ENCODE results near the gene PBX3. TPM values are rescaled to one million over a fixed set of nuclear protein-coding genes. Genes with fewer than 3 reads are reported as not detected.

Gene PBX3
- polyA plus RNA-seq, 10 donors: 11.5 to 15.9 (median 12.8) TPM

DNA sequence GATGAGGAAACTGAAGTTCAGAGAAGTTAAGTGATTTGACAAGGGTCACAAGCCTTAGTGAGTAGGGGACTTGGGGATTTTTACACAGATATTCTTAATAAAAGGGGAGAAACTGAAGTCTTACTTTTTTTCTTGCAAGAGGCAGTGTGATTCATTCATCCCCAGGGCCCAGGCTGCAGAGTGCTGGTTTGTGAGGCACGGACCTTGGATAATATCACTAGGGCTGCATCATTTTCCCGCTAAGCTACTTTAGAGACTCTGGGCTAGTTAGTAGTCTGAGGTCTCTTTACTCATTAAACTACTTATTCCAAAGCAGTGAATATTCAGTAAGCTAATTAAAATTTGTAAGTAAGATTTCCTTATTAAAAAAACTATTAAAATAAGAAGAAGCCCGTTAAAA, 195.0 kb downstream of the PBX3 start:
- no peak for DNase-seq

DNA sequence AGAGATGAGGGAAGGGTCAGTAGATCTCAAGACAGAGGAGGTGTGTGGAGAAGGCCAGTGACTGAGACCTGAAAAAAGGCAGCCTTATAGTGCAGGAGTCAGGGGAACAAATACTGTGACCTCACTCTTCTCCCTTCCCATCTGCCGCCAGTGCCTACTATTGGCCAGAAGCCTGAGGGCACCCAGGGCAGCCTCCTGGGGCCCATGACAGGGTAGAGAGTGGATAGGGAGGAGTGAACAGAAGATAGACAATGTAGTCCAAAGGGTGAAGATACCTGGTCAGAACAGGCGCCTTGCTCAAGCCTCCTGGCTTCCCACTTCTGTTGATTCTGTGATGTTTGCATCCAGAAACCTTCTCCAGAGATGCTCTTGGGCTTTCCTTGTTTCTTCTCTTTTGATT, 196.7 kb downstream of the PBX3 start:
- DNase-seq: no peak

DNA sequence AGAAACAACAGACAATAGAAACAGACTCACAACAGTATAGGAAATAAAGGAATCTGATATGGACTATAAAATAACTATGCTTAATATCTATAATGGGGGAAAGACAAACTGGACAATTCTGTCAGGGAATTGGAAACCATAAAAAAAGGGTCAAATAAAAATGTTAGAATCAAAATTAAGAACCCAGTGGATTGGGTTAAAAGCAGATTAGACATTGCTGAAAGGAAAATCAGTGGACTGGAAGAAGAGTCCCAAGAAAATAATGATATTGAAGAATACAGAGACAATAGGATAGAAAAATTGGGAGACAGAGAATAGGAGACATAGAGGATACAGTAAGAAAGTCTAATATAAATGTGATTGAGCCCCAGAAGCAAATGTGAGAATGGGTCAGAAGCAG, 199.2 kb downstream of the PBX3 start:
- DNase-seq: no peak

DNA sequence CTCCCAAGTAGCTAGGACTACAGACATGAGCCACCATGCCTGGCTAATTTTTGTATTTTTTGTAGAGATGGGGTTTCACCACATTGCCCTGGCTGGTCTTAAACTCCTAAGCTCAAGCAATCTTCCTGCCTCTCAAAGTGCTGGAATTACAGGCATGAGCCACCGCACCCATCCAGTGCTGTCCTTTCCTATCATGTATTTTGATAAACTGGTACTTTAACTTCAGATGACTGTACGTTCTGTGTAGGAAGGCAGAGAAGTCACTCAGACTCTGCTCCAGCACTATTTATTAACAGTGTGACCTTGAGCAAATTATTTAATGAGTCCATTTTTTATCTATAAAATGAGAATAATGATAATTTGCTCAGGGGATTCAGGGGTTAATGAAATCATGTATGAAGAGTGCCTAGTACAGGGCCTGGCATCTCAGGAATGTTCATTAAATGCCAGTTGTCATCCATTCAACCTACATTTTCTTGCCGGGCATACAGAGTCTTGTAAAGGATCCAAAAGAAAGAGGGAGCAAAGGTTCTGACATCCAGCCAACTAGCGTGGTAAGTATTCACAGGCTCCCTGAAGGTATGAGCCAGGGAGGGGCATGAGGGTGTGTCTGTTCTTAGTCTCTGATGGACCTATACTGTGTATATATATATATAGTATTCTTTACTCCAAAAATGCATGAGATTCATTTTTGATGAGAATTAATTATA, 201.9 kb downstream of the PBX3 start:
- no peak for DNase-seq

DNA sequence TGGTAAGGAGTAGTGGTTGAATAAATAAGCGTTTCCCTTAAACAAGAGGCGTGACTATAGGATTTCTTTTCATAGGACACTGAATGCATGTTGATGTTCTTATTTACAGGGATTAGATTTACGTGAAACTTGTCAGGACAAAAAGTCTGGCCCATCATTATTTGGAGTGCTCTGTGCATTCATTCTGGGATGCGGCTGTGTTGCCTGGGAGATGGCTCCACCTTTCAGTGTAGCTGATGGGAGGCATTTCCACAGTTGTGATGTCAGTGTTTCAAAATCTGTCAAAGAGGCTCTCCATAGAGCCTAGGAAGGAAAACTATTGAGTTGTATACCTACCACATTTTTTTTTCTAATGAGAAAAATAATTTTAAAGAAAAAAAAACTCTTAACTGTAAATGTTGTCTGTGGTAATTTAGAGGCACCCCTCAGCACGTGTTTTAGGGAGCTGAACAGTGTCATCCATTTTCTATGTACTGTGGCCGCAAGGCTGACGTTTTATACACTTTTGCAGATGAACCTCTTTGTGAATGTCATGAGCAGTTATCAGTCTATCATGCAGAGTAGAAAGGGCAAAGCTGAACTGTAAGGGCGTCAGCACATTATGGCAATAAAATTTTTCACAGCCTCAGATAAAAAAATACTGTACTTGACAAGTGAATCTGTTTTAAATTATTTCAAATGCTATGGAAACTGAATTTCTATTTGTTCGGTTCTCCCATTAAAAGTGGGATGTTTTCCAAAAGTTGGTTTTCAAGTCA, 202.7 kb downstream of the PBX3 start:
- DNase-seq: no peak

DNA sequence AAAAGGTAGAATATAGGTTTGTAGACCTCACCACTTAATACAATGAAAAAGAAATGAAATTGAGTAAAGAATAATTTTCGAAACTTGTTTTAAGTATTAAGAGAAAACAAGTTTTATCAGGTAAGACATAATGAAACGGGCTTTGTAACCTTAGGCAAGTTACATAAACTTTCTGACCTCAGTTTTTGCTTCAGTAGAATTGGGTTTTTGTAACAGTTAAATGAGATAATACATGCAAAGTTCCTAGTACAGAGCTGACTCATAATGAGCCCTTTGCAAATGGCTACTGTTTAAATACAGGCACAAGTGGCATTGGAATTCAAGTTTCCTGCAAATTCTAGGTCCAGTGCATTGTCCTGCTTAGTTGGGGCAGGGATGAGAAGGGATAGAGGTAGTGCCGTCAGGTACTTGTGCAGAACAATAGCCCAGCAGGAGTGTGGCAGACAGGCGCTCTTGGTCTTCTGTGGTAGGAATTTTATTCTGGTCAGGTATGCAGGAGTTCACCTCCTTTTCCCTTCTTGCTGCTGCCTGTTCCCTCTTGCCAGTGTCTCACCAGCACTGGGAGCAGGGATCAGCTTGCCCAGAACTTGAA, 203.8 kb downstream of the PBX3 start:
- no peak for DNase-seq

DNA sequence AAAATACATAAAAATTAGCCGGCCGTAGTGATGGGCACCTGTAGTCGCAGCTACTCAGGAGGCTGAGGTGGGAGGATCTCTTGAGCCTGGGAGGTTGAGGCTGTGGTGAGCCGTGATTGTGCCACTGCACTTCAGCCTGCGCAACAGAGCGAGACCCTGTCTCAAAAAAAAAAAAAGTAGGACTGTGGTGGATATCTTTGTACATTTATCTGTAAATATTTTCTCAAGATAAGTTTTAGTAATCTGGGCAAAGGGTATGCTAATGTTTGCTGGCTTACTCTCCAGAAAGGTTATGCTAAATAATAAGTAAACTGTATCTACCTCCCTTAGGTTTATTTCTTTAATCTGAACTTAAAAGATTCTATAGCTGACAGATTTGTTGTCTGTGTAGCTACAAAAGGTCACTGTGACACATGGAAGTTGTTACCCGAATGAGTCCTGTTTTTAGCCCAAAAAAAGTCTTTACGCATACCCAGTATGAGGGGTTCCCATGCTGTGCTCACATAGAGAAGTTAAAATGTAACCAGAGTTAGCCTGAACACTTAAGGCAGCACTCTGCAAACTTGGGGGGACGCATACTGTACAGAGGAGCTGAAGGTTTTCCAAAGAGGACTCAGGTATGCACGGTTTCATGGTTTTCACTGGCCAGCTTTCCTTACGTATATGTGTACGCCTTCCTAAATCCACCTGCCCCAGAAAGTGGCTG, 206.3 kb downstream of the PBX3 start:
- DNase-seq: no peak

DNA sequence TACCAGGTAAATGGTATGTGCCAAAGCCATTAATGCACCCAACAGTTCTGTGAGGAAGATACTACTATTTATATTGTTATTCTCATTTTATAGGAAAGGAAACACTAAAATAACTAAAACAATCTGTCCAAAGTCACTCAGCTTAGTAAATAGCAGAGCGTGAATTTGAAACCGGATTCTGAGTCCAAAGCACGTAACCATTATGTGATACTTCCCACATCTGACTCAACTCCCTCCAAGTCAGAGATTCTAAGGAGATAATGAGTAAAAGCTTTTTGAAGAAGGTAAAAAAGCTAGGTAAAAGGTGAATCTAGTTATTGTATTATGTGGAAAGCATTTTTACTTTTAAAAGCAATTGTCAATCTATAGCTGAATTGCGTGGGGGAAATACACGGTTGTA, 208.9 kb downstream of the PBX3 start:
- no peak for DNase-seq

DNA sequence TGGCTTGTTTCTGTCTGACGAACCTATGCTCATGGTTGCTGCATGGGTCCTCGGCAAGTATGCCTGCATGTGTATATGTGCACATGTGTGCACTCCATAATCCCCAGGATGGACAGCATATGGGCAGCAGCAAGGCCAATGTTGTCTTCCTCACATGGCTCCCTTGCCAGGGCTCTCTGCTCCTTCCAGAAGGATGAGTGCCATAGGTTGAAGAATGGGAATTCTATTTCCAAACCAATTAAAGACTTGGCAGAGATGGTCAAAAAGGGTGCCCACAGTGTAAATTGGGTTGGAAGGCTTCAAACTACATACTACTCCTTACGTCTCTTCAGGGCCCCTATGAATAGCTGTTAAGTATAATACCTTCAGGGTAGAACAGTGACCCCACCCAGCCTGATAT, 212.1 kb downstream of the PBX3 start:
- DNase-seq: no peak

DNA sequence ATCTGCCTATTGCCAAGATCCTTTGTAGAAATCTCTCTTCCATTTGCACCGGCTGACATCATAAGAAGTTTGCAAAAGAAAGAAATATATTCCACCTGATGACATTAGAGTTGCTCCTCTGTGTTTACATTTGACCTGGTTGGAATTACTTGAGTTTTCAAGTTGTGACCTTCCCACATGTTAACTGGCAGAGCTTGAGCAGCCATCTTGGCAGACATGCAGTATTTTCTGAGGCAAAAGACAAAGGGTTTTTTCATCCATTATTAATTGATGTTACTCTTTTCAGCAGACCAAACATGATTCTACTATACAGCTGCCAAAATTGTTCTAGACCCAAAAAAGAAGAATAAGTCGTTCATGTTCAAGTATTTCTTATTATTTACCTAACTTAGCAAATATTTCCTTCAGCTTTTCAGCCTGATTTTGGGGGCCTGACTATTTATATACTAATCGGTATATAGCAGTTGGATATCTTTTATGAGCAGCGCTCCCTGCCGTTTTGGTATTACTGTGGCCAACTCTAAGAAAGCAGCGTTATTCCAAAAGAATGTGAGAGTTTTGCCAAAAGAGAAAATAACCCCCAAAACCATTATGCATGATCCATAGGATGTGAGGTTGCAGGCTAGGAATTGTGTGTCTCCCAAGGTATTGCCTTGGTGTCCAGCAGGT, 212.9 kb downstream of the PBX3 start:
- DNase-seq: peak in 2 of 3 donors; percentile 26 to 36

DNA sequence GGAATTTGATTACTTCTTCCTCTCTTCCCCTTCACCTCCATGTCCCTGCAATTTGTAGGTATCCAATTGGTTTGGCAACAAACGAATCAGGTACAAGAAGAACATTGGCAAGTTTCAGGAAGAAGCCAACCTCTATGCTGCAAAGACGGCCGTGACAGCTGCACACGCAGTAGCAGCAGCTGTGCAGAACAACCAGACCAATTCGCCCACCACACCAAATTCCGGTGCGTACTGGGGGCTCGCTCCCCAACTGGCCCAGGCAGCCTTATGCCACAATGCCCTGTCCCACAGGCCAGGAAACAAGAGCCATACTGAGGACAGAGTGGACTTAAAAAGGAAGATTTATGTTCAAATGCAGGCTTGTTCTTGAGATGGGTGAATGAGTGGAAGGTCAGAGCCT, 213.5 kb downstream of the PBX3 start:
- peak in 2 of 3 donors; percentile 16 to 52 for DNase-seq

DNA sequence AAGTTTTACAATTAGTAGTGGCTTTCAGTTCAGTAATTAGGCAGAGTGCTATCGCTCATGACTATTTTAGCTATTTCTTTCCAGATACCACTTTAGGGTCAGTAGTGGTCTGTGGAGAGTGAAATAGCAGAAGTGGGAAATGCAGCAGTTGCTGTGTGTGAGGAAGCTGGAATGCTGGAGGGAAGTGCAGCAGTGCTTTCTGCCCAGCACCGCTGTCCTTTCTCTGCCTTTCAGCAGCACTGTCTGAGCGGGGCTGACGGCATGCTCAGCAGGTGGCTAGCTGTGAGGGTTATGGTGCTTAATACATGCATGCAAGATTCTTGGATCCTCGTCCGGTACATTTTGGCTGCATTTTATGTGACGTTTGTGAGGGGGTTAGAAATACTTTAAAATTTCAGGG, 213.9 kb downstream of the PBX3 start:
- DNase-seq: peak; percentile 47 to 71 (median 64)

DNA sequence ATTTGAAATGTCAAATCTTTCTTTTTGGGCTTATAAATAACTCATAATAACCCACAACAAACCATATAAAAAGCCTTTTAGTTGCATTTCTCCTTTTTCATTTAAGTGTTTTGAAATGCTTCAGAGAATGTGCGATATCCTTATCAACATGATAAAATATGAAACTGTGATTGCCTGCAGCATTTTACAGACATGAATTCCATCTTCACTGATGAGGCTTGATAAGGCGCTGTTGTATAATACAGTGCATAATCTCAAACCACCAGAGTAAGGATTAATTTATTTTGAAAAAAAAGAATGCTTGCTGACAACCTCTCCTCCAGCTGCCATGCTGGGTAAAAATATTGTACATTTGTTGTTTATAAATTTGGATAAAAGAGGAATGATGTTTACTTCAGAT, 216.8 kb downstream of the PBX3 start:
- DNase-seq: no peak

DNA sequence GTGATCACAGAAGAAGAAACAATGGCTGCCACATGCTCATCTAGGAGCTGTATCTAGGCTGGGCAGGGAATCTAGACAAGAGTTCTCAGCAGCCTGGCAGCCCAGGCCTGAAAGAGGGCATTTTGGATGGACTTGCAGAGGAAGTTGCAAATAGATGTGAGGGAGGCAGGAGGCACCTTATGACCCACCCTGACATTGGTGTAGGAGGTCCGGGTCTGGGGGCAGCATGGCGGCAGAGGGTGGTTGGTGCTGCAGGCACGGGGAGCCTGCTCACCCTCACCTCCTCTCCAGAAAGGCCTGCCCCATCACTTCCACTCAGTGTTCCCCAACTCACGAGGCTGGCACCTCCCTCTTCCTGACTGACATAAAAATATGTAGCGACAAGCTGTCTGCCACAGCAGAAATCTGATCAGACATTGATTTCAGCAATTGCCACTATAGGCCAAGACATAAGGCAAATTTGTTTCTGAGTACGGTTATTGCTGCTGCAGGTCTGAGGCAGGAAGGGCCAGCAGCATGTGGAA, 217.6 kb downstream of the PBX3 start:
- DNase-seq: no peak

DNA sequence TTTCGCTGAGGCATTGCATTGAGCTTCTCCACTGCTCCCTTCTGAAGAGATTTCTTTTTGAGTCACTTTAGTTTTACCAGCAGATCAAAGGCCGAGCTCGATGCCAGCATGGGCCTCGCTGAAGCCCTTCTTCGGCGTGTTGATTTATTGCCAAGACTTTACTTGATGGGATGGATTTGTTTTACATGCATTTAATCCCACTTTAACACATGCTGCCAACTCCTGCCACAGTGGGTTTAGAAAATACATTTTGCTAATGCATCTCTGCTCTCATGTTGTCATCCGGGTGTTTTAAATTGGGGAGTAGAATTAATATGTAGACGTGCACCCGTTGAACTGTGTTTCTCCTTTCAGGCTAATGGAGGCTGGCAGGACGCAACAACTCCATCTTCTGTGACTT, 218.3 kb downstream of the PBX3 start:
- DNase-seq: peak in 1 of 3 donors; percentile 22

DNA sequence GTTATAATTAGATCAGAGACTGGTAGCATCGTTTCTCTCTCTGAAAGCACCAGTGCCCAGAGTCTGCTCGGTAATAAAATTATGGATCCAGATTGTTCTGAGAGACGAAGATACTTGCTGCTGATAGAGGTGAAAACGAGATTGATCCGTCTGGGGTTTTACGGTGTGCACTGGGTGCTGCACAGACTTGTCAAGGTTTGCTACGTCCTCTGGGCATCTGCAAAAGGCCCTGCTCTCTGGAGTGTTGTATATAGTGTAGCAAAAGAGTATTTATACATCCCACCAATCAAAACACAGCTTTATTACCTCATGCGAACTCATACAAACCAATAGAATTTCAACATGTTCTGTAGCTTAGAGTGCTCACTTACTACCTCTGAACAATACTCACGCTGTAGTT, 219.3 kb downstream of the PBX3 start:
- DNase-seq: no peak

DNA sequence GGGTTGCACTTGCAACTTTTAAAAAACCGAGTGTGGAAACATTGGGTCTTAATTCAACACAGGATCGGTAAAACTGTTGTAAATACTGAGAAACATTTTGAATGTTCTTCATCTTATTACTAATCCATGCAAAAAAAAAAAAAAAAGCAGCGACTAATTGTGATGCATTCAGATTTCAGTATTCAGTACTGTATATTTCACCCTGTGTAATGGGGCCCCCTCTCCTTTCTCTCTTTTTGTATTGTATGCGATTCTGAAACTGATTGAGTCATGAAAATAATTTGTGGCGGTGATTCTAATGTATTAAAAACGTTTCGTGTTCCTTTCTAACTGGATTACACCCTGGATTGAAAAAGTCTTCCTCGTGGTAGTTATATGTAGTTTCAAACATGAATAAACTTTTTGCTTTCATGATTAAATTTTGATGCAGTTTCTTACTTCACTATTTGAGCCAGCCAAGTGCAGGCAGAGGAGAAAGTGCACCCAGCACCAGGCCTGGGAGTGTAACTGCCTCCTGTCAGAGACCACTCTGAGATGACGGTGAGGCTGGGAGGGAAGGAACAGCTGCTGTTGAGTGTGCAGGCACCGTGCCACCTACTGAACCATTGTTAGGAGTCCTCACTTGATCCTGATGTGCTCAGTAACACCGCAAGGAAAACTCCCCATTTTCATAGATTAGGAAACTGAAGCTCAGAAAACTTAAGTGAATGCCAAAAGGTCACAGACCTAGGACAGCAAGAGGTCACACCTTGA, 220.0 kb downstream of the PBX3 start:
- DNase-seq: peak in 2 of 3 donors; percentile 22 to 34

DNA sequence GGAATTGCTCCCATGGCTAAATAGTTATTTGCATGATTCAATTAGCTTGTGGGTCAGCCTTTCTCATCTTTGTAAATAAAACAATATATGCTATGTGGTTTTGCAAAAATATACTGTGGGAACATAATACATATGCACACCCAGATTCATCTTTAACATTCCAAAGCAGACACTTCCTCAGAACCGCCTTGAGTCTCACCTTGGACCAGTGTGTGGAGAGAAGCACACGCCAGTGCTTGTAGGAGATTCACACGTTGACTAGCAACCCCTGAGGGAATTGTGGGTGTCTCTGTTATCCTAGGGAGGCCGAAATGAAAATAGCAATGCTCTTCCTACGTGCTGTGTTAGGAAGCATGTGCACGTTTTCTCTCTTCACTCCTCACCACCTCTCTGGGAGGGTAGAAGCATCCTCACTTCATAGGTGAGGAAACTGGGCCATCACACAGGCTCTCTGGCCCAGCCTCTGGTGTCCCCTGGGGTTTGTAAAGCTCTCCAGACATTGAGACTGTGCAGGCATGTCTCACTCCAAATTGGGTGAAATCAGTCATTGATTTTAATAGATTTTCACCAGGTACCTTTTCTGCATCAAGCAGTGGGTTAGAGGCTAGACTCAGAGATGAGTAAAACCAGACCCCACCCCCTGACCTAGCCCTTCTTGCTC, 221.7 kb downstream of the PBX3 start:
- DNase-seq: no peak

DNA sequence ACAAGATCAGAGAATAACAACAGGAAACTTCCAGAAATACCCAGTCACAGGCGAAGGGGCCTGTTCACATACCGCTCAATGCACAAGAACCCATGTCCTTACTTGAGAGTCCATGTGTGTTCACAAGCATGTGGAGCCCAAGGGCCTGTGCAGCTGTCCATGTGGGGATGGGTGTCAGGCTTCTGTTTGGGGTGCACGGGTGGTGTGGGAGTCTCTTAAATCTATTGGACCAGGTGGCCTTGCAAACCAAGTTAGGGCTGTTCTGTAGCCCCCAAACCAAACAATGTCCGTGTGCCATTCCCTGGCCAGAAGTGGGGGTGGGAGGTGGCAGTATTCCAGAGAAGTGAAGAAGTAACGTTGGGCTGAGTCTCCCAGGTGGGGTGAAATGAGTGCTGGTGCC, 222.3 kb downstream of the PBX3 start:
- no peak for DNase-seq

DNA sequence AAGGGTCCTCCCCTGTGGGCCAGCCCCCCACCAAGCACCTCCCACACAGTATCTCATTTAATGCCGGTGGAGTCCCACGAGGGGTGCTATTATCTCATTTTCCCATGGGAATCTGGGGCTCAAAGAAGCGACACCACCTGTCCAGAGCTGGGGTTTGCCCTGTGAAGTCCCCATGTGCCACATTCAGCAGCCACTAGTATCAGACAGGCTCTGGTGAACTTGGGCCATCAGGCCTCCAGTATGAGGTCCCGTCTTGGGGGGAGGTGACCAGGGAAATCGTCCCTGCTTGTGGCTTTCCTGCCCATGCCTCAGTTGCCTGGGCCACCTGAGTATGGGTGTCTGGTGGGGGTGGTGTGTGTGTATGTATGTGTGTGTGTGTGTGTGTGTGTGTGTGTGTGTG, 222.7 kb downstream of the PBX3 start:
- DNase-seq: no peak
